ENCODE data around the gene MCTP1.

GRCh38 chr5:95220381-95220780 is 64.5 kb downstream of the MCTP1 start:
- TF ChIP-seq, protein P1, sequence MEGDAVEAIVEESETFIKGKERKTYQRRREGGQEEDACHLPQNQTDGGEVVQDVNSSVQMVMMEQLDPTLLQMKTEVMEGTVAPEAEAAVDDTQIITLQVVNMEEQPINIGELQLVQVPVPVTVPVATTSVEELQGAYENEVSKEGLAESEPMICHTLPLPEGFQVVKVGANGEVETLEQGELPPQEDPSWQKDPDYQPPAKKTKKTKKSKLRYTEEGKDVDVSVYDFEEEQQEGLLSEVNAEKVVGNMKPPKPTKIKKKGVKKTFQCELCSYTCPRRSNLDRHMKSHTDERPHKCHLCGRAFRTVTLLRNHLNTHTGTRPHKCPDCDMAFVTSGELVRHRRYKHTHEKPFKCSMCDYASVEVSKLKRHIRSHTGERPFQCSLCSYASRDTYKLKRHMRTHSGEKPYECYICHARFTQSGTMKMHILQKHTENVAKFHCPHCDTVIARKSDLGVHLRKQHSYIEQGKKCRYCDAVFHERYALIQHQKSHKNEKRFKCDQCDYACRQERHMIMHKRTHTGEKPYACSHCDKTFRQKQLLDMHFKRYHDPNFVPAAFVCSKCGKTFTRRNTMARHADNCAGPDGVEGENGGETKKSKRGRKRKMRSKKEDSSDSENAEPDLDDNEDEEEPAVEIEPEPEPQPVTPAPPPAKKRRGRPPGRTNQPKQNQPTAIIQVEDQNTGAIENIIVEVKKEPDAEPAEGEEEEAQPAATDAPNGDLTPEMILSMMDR (conservative IDR thresholded peaks at IDR 0.05; ENCODE audit: low read depth, low read length) = no peak
- no peak for TF ChIP-seq EZH2 (IDR thresholded peaks at IDR 0.05; ENCODE audit: borderline replicate concordance, low read depth, low read length, poor library complexity, severe bottlenecking)
